Fibroblast of villous mesenchyme (primary cell): ENCODE measurements around the gene MAP3K12. TPM values are rescaled to one million over a fixed set of nuclear protein-coding genes. Genes with fewer than 3 reads are reported as not detected.

Experiments used
- DNase-seq: peaks from one replicate; pipeline ENCODE4 v3.0.0-alpha.2; 2010; ENCODE audit warnings: low read depth
- H3K4me3 ChIP-seq: 2 replicates; pipeline ENCODE4 v1.5.1; 2011; ENCODE audit warnings: low read depth, mild to moderate bottlenecking, low read length
- CTCF ChIP-seq: IDR thresholded peaks from 2 replicates; pipeline ENCODE4 v1.5.1; 2012; ENCODE audit warnings: low read depth, mild to moderate bottlenecking, low read length; ENCODE audit not compliant: insufficient read depth
- total RNA-seq: library from RNA; depleted of rRNA; stranded (reverse); fragments of >200 nt; gene quantifications from 2 replicates; pipeline ENCODE4 v1.2.3, GENCODE V29; 2012

The MAP3K12 gene
- total RNA-seq, 1 donor, result 41.0 TPM

- no peak overlapping the region for H3K4me3 ChIP-seq
- TF ChIP-seq CTCF, result no peak
- DNase-seq, result no peak
These were observed 23.9 kb upstream of the MAP3K12 start for GRCh38 chr12:53523131-53523530.

- no peak for DNase-seq
- no peak for TF ChIP-seq CTCF
These were observed 19.1 kb upstream of the MAP3K12 start for GRCh38 chr12:53518381-53518780.

GRCh38 chr12:53516758-53517455 is 17.6 kb upstream of the MAP3K12 start:
- DNase-seq, result no peak
- no peak overlapping the region for H3K4me3 ChIP-seq
- TF ChIP-seq CTCF, result no peak

More at GRCh38 chr12:53518381-53518780, 19.1 kb upstream of the MAP3K12 start:
- no peak overlapping the region for H3K4me3 ChIP-seq

- no peak for TF ChIP-seq CTCF
- H3K4me3 ChIP-seq, result no peak overlapping the region
- no peak for DNase-seq
These were observed 16.0 kb upstream of the MAP3K12 start for GRCh38 chr12:53515291-53515680.

- no peak for DNase-seq
- H3K4me3 ChIP-seq, result no peak overlapping the region
- no peak for TF ChIP-seq CTCF
These were observed 15.5 kb upstream of the MAP3K12 start for GRCh38 chr12:53514628-53515290.

GRCh38 chr12:53513712-53514410 is 14.6 kb upstream of the MAP3K12 start:
- DNase-seq, result no peak
- no peak for TF ChIP-seq CTCF
- H3K4me3 ChIP-seq, result no peak overlapping the region
